Measurements from ENCODE around the gene MALRD1.

MALRD1 gene

DNA sequence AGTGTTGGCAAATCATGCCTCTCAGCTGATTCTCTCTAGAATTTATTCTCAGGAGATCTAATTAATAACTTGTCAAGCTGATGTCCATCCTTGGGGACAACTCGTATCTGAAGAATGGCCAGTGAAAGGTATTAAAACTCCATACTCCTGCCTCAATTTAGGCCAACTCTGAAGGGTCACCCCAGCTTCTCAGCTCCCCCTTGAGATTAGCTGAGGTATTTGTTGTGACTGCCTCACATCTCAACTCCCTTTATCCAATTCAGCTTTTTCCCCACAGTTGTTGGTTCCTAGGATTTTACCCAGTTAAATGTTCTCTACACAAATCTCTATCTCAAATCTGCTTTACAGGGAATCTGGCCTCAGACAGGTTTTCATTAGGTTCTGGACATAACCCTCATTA, 182.4 kb downstream of the MALRD1 start:
- peak; percentile 19 for DNase-seq (ENCODE audit: low spot score)

DNA sequence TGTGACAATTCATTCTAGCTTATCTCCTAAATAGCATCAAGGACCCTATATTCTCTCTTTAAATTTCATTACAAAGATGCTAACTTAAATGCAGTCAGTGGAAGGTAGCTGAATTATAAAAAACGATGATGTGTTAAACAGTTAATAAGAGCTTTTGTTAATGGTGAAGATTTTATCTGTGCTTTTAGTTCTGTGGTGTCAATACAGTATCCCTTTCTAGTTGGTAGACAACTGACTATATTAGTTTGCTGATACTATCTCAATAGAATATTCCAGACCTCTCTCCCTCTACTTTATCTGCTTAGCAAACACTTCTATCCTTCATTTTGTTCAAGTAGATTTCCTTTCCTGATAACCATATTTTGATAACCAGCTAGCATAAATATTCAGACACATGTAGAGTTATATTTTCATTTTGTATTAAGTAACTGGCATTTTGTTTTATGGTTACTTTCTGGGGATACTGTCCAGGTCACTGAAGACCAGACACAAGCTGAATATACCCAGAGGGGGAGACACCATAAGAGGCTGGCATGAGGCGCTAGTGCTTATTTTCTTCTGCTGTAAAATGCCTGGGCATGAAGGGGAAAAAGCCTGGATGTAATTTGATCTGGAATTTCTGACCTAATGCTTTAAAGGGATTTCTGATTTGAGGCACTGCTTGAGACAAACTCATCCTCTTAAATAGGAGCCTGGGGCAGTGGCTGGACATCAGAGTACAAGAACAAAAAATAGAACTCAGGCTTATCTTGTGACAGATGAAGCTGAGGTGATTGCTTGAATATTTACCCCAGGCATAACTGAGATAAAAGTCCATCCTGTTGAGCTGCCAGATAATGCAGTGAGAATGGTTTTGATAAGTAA, 197.5 kb downstream of the MALRD1 start:
- no peak for DNase-seq (ENCODE audit: low spot score)

DNA sequence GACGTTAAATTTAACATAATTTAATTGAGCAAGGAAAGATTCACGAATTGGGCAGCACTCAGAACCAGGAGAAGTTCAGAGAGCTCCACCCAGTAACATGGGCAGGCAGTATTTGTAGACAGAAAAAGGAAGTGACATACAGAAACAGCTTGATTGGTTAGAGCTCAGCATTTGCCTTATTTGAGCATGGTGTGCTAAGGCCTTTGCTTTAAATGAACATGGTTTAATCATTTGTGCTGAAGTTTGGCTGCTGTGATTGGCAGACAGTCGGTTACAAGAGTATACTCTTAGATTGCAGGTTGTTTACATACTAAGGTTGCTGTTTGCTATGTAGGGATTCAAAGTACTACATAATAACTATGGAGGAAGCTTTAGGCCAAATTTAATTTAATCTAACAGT, 199.2 kb downstream of the MALRD1 start:
- no peak for DNase-seq (ENCODE audit: low spot score)

DNA sequence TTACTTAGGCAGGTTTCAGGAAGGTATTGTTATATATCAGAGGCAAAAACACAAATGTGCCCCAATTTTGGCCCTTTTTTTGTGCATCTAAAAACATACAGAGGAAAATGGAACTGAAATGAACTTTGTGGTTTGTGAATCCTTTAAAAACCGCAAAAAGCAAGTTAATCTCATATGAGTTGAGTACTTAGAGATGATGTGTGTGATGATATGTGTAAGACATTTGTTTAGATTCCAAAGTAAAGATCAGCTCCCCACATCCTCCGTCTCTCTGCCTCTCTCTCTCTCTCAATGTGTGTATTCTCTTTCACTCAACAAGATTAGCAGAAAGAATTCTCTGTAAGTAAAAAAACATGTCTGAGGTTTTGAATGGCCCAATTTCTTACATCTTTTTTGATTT, 201.9 kb downstream of the MALRD1 start:
- no peak for DNase-seq (ENCODE audit: low spot score)

DNA sequence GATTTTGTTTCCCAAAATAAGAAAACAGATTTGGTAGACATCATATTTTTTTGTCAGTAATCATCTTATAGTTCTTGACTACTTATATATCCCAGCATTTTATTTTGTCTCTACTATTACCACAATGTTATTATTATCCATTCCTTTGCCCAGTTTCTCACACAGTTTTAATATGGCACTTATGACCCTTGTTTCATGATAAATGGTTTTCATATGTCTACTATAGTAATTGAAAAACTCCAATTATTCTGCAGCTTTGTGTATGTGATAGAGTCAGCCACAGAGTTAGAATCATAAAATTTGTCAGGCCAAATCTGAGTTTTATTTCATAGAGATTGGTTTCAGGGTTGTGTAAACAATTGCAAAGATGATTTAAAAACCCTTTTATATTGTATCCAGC, 203.9 kb downstream of the MALRD1 start:
- DNase-seq (ENCODE audit: low spot score), result no peak

DNA sequence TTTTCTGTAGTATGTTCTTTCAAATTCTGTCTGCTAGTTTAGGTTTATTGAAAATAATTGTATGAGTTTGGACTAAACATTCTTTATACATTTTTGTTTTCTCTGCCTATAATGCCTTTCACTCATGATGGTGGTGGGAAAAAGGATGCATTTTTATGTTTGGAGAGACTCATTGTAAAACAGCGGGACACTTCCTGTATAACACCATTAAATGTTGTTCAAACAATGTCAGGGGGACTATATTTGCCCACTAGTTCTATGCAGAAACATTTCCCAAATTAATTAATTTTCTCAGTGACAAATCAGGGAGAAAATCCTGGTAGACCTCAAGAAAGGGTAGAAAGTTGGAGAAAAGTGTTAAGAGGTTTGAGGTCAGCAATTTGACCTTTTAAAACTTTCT, 207.7 kb downstream of the MALRD1 start:
- DNase-seq (ENCODE audit: low spot score), result no peak

DNA sequence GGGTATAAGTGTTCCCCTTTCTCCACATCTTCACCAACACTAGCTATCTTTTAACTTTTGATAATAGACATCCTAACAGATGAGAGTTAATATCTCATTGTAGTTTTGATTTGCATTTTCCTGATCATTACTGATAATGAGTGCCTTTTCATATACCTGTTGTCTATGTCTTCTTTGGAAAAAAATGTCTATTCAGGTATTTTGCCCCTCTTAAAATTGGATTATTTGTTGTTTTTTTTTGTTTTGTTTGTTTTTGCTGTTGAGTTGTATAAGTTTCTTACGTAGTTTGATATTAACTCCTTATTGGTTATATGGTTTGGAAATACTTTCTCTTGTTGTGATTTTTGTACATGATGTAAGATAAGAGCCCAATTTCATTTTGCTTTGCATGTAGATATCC, 214.7 kb downstream of the MALRD1 start:
- DNase-seq (ENCODE audit: low spot score), result no peak

DNA sequence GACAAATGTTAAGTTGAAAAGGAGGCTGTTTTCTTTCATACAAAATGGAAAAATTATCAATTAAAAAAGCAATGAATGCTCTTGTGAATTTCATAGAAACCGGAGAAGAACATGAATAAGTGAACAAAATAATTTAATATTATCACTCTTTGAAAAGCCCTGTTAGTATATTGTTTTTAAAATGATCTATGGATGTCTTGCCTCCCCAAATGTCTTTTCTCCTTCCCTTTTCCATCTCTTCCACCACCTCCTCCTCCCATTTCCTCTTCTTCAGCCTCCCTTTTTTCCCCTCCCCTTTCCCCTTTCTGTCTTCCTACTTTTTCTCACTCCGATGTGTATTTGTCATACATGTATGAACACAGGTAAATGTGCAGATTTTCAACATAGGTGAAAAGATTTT, 234.7 kb downstream of the MALRD1 start:
- no peak for DNase-seq (ENCODE audit: low spot score)

DNA sequence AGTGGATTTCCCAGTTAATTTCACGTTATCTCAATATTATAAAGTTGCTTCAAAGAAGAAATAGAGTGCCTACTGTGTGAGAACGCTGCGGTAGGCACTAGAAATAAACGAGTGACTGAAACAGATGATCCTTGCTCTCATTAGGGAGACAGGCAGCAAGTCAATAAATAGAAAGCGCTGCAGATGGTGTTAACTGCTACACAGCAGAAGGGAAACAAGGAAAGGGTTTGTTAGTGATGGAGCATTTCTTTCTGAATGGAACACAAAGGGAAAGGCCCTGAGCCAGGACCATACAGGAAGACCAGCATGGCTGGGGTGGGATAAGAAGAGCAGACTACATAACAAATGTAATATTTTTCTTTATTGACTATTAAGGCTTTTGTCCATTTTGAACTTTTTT, 235.2 kb downstream of the MALRD1 start:
- no peak for DNase-seq (ENCODE audit: low spot score)

DNA sequence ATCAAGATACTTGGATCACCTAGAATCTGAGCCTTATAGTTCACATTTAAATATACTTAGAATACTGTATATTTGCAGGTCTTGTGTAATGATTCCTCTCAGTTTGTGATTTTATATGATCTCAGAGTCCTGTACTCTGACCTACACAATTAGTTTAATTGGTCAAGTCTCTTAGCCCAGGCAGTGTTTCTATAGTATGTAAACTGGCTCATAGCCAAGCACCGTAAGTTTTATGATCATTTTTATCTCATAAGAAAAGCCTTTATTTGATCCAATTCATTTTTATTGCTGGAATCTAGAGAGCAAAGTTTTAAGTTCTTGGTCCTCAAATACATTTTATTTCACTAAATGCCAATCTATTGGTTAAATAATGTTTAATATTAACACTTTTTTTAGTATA, 242.2 kb downstream of the MALRD1 start:
- no peak for DNase-seq (ENCODE audit: low spot score)

DNA sequence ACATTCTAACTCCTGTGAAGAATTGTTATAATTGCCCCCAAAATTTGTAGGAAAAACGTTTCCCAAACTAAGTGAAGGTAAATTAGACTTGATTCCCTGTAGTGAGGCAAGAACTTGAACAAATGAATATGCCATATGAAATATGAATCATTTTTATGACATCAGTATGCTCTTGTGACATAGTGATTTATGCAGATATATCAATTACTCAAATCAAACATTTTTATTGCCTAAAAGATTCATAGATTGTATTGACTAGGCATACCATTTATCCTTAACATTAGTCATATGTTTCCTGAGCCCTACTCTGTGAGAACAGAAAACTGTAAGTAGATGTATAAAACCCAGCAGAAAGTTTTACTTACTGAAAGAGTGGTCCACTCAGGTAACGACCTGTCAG, 245.6 kb downstream of the MALRD1 start:
- no peak for DNase-seq (ENCODE audit: low spot score)

DNA sequence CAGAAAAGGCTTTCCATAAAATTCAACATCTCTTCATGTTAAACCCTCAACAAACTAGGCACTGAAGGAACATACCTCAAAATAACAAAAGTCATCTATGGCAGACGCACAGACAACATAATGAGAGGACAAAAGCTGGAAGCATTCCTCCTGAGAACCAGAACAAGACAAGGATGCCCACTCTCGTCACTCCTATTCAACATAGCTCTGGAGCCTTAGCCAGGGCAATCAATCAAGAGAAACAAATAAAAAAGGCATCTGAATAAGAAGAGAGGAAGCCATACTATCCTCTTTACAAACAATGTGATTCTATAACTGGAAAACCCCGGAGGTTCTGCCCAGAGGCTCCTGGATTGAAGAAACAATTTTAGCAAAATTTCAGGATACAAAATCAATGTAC, 251.0 kb downstream of the MALRD1 start:
- no peak for DNase-seq (ENCODE audit: low spot score)

DNA sequence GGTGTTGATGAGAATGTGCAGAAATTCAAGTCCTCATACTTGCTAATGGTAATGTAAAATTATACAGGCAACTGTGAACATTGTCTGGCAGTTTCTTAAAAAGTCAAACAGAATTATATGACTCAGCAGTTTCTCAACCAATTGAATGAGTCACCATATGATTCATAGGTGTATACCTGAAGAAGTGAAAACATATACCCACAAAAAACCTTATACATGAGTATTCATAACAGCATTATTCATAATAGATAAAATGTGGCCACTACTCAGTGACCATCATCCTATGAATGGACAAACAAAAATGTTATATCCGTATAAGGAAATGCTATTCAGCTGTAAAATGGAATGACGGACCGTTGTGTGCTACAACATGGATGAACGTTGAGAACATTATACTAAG, 253.5 kb downstream of the MALRD1 start:
- DNase-seq (ENCODE audit: low spot score), result no peak

DNA sequence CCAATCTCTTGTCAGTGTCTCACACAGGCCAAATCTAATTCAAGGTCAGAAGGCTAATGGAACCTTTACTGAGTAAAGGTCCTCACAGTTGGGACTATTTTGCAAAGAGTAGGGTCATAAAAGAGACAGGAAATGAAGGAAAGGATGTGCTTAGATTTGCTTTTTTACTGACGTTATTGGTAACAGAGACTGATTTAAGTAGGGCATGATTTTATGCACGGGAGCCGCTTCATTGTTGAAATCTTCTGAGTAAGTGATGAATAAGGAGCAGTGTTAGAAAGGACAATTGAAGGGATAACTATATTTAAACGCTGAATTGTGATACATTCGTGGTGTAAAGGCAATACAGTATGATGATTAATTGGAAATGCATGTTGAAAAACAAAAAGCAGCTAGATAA, 261.5 kb downstream of the MALRD1 start:
- DNase-seq (ENCODE audit: low spot score), result no peak

DNA sequence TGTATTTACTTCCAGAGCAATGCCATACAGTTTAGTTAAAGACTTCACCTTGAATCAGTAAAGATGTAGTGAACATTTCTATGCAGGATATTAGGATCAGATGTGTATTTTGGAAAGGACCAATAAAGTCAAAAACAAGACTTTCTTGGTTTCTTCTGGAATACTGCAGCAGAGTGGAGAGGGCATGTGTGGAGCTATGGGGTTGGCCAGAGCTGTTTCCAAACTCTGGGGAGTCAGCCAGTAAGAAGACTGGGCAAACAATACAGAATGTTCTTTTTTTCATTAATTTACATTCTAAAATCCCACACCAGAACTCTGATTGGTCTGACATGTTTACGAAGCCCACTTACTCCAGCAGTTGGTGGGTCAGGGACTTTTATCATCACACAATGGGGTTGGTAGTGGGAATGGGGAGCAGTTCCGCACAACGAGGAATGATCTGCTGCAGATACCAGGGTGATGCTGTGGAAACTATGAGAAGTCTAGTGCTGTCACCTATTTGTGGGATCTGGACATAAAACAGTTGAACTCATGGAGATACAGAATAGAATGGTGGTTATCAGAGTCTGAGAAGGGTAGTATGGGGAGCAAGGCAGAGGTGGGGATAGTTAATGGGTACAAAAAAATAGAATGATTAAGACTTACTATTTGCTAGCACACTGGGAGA, 267.7 kb downstream of the MALRD1 start:
- DNase-seq (ENCODE audit: low spot score), result no peak

DNA sequence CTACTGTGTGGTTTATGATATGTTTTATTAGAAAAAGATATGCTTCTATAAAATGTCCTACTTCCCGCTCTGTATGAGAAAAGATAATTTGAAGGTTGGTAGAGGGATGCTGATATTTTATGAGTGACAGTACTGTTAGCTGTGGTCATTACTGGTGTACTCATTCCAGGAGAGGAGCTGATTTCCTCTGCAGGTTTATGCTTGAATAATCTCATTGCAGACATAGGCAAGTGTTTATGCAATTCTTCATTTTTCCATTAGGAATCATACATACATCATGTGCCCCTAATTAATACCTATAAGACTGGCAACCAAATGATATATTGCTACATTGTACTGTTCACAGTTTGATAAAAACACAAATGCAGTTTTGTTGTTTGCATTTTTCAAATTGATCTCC, 269.4 kb downstream of the MALRD1 start:
- no peak for DNase-seq (ENCODE audit: low spot score)

DNA sequence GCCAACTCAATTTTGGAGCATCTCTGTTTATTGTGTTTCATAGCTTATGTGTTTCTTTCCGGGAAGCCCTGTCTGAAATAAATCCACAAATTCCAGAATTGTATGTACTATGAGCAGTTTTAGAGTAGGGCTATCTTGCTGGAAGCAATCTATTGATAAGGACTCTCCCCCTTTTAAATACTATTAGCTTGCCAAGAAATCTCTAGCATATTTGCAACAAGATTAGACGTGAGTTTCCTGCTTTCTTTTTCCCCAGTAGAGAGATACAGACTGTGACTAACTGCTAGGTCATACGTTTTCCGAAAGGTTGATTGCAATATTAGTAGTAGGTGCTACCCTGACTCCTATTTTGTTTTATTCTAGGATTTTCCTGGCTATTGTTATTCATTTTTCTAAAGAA, 277.0 kb downstream of the MALRD1 start:
- DNase-seq (ENCODE audit: low spot score), result no peak

DNA sequence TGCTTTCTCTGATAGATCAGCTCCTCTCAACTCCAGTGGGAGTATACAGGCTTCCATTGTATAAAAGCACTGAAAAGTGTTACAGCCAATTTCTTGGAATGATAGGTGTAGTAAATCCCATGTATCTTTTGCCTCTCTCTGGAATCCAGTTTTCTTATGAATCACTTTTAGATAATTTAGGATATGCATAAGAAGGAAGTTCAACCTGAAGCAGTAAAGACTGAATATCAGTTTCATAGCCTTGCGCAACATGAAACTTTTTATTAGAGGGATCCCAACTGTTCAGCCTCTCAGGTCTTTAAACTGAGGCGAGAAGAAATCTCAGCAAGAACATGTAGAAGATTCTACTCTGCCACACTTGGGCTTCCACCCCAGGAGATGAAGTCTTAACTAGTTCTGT, 280.0 kb downstream of the MALRD1 start:
- DNase-seq (ENCODE audit: low spot score), result no peak

DNA sequence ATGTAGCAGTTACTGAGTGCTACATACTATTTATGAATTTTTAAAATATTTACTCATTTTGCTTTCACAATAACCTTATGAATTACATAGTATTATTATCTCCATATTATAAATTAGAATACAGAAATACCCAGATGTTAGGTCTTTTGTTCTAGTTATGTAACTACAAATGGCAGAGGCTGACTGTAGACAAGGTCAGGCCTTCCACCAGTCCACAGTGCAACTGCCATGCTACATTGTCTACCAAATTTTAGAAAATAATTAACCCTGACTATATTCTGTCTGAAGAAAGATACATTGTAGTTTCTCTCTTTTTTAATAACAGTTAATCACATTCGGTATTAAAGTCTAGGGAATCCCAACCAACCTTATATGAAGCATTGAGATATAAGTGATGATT, 280.9 kb downstream of the MALRD1 start:
- no peak for DNase-seq (ENCODE audit: low spot score)

DNA sequence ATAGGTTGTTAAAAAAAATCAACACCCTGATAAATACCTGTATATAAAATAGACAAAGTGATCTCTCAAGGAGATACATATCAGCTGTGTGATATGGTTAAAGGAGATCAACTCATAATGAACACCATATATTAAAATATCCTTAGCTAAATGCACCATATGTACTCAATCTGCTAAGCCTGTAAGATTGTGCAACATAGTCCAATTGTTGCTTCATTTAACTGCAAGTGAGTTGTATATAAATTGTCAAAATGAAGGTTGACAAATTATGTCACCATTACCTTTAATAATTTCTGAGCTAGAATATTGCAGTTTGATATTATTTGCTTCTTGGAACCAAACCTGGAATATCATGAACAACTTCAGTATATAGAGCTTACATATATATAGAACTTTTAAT, 283.7 kb downstream of the MALRD1 start:
- DNase-seq (ENCODE audit: low spot score), result no peak

DNA sequence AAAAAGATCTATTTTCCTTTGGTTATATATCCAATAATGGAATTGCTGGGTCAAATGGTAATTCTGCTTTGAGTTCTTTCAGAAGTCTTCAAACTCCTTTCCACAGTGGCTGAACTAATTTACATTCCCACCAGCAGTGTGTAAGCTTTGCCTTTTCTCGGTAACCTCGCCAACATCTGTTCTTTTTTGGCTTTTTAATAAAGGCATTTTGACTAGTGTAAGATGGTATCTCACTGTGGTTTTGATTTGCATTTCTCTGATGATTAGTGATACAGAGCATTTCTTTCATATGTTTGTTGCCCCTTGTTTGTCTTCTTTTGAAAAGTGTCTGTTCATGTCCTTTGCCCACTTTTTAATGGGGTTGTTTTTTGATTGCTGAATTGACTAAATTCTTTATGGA, 285.0 kb downstream of the MALRD1 start:
- no peak for DNase-seq (ENCODE audit: low spot score)

DNA sequence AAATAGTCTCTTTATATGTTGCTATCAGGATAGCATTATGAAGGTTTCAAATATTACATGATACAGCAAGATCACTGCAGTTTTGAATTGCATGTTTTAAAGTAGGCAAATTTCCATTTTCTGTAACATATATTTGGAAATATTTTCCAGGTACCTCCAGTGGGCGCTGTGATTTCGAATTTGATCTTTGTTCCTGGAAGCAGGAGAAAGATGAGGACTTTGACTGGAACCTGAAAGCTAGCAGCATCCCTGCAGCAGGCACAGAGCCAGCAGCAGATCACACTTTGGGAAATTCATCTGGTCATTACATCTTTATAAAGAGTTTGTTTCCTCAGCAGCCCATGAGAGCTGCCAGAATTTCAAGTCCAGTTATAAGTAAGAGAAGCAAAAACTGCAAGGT, 299.0 kb downstream of the MALRD1 start:
- DNase-seq (ENCODE audit: low spot score), result peak; percentile 35

DNA sequence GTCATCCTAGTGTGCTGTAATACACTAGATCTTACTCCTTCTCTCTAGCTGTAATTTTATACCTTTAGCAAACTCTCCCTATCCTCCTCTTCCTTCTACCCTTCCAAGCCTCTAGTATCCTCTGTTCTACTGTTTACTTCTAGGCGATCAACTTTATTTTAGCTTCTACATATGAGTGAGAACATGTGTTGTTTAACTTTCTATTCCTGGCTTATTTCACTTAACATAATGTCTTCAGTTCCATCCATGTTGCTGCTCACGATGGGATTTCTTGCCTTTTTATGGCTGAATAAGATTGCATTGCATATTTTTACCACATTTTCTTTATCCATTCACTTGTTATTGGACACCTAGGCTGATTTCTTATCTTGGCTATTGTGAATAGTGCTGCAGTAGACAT, 318.6 kb downstream of the MALRD1 start:
- no peak for DNase-seq (ENCODE audit: low spot score)

DNA sequence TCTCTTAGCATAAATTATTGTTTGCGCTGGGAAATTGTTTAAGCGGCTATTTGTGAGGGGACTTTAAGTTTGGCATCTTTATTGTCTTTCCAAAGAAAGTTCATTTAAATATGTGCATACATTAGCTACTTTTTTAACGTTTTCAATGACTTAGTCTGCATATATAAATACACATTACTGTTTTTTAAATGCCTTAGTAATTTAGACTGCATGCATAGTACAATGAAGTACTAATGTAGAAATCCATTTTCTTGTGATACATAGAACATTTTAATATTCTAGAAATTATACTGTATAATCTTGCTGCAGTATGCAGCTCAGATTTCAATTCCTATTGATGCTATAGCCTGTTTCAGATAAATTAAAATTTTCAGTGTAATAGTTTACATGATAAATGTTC, 325.4 kb downstream of the MALRD1 start:
- no peak for DNase-seq (ENCODE audit: low spot score)
